Kidney glomerular epithelial cell (primary cell): ENCODE data around the gene APPL1.
A peak's percentile ranks its signal among the peaks of the same experiment; 100 is the strongest.

ENCODE experiments used
- DNase-seq: peaks from one replicate; lab custom pipeline; 2025; lab: John Stamatoyannopoulos, UW

Gene APPL1, protein sequence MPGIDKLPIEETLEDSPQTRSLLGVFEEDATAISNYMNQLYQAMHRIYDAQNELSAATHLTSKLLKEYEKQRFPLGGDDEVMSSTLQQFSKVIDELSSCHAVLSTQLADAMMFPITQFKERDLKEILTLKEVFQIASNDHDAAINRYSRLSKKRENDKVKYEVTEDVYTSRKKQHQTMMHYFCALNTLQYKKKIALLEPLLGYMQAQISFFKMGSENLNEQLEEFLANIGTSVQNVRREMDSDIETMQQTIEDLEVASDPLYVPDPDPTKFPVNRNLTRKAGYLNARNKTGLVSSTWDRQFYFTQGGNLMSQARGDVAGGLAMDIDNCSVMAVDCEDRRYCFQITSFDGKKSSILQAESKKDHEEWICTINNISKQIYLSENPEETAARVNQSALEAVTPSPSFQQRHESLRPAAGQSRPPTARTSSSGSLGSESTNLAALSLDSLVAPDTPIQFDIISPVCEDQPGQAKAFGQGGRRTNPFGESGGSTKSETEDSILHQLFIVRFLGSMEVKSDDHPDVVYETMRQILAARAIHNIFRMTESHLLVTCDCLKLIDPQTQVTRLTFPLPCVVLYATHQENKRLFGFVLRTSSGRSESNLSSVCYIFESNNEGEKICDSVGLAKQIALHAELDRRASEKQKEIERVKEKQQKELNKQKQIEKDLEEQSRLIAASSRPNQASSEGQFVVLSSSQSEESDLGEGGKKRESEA

DNA sequence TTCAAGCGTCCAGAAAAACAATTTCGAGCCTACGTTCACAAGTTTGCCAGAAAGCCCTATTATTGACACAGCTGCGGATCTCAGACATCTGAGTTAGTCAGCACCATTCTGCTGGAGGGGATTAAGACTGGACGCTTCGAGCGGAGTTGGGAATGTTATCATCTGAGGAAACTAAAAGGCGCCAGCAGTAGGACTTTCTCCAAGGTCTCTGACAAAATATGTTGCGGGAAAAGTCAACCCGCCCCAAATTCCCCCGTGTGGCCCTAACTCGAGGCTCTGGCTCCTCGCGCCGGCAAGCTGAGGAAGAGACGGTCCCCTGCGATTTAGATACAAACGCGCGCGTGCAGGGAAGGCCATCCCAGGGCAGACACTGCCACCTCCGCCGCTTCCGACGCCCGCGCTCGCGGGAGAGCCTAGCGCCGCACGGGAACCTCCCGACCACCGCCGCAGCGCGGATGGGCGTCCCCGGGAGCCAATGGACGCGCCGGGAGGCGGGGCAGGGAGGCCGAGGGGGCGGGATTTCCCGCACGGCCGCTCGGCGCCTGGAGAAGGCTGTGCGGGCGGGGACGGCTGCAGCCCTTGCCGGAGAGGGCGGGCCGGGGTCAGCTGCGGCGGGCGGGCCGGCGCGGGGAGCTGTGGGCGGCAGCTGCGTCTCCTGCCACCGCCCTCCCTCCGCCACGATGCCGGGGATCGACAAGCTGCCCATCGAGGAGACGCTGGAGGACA, at the start of gene APPL1:
APPL1 (plus strand) TSS at position 526 of the 726 bp plus-strand sequence; CDS start at position 681, 155 bp downstream.
- DNase-seq: peak; percentile 62

DNA sequence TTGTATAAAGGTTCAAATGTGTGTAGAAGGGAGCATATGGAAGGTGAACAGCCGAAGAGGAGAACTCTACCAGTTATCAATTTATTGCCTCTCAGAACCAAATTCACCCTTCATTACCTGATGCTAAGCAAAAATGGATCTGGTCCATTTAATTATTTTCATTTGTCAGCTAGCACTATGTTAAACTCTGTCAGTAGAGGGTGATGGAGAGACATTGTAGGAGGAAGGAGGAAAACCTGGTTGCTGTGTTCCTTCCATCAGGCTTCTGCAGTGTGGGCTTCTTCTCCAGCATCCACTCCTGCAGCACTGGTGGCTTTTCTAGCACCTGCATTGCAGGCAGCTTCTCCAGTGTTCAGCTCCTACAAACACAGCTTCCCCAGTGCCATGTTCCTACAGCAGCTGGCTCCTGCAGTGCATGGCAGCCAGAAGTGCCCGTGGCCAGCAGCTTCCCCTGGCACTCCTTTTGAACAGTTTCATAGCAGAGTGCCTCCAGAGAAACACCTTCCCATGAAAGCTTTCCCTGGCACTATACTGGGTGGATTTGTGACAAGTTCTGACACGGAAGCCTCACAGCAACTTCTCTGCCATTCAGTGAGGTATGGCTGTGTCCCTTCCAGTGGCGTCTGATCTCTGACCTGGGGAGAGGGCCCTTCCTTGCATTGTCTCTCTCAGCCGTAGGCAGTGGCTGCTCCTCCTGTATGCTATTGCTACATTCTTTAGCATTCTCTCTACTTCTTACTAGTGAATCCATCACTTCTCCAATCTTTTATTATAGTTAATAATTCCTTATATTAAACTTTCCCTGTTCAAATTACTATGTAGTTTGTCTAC, 47.7 kb upstream of the APPL1 start:
- DNase-seq: peak; percentile 54

DNA sequence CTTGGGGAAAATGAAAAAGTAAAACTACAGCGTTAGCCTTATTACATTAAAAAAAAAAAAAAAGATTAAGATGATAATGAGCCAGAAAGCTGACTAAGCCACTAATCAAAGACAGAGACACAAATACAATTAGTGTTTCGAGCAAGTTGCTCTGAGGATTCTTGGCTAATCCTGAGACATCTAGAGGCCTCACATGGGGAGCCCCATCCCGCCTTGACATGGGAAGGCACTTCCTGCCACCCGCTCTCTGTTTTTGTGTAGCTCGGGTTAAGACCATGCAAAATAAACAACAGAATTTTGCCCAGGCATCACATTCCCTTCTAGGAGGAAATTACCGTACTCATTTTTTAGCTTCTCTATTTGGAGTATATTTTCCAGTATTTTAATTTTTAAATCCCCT, 43.0 kb upstream of the APPL1 start:
- DNase-seq: no peak

DNA sequence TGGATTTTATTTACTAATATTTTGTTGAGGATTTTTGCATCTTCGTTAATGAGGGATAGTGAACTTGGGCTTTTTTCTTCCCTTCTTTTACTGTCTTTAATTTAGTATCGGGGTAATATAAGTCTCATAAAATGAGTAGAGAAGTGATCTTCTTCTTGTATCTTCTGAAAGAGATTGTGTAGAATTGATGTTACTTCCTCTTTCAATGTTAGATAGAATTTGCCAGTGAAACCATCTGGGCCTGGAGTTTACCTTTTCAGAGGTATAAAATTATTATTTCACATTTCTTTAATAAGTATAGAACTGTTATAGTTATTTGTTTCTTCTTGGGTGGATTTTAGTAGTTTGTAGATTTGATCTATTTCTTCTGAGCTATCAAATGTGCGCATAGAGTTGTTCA, 35.5 kb upstream of the APPL1 start:
- DNase-seq: no peak

DNA sequence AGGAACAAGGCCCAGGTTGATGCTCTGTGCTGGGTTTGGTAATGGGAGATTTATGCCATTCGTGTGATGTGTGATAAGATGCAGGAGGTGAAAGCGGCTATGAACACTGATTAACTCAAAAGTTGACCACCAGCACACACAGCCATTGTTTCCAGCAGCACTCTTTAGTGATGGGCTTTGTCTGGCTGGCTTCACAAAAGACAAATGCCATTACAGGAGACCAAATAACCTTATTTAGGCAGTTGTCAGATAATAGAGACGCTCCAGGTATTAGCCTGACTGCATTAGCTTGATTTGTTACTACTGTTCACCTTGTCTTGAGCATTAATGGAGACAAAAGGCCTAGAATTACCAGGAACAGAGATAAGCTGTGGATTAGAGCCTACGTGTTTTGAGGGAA, 32.9 kb upstream of the APPL1 start:
- DNase-seq: no peak

DNA sequence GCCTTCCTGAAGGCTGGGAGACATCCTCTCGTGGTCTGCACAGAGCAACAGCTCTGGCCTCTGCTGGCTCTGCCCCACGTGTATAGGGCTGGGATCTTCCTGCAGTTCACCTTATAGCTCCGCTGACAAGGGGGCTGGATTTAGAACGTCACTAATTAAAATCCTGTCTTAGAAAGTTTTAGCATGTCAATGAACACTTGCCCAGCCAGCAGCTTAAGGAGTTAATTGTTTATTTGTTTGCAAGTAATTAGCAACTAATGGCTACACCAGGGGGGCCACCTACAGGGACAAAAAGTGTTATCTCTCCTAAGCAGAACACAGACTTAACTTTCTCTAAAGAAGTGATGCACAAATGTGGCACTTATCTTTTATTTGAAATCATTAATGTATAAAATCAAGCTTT, 27.6 kb upstream of the APPL1 start, which contains the start of gene HESX1:
HESX1 (minus strand) TSS at position 84 of the 403 bp plus-strand sequence; CDS start at position 24, 60 bp downstream.
- DNase-seq: no peak

DNA sequence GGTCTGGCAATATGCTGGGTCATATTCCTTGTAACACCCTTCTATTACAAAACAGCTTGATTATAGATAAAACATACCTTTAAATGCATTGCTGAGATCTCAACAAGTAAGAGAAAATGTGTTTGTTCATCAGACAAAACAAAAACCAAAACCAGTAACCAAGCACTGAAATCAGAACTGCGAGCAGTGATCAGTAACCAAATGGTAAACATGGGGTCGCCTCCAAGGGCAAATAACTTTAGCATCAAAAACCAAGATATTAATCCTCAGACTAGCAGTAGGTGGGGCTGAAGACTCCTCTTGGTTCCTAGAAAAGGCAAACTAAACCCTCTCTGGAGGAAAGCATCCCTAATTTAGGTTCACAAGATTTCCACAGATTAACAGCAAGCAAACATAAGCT, 21.1 kb upstream of the APPL1 start:
- DNase-seq: no peak

DNA sequence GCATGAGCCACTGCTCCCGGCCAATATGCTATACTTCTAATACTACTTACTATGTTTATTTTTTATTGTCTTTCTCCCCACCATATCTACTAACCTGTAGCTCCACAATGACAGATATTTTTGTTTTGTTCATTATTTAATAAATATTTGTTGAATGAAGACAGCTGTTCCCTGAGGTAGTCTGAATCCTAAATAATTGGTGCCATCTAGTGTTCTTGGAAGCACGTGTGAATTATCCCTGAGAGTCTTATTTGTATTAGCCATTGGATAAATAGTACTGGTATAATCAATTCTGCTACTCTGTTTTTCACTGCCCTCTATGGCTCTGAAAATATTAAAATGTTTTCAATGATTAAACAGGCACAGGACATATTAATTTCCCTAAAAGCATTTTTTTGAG, 5.6 kb upstream of the APPL1 start:
- peak; percentile 6 for DNase-seq

DNA sequence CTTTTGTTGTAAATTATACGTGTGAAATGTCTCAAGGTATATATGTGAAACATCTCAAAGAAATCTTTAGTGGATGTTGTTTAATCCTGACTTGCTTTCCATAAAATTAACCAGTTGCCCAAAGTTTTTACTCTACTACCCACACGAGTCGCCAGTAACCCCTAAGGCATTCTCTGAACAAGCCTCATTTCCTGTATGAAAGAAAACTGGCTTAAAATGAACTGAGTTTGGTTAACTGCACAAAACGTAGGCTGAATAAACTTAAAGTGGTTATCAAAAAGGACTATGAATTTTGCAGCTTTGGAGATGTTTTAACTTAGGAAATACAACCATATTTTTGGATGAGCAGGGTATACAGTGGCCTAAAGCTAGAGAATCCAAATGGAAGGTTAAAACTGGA, 2.7 kb upstream of the APPL1 start:
- no peak for DNase-seq

DNA sequence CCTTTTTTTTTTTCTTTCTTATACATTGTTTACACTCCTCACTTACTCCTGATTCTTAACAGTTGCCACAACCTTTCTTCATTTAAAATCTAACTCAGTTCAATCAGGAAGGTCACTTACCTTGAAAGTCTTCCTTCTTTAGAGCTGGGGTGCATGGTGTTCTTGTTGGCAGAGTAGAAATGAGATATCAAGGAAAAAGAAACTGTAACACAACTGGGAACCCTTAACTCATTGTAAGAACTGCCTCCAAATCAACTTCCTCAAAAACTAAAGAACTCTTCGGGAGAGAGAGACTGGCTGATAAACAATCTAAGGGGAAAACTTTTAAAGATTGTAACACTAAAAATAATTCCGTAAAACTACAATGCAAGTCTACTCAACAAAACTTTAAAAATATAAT, 1.4 kb upstream of the APPL1 start:
- DNase-seq: no peak

DNA sequence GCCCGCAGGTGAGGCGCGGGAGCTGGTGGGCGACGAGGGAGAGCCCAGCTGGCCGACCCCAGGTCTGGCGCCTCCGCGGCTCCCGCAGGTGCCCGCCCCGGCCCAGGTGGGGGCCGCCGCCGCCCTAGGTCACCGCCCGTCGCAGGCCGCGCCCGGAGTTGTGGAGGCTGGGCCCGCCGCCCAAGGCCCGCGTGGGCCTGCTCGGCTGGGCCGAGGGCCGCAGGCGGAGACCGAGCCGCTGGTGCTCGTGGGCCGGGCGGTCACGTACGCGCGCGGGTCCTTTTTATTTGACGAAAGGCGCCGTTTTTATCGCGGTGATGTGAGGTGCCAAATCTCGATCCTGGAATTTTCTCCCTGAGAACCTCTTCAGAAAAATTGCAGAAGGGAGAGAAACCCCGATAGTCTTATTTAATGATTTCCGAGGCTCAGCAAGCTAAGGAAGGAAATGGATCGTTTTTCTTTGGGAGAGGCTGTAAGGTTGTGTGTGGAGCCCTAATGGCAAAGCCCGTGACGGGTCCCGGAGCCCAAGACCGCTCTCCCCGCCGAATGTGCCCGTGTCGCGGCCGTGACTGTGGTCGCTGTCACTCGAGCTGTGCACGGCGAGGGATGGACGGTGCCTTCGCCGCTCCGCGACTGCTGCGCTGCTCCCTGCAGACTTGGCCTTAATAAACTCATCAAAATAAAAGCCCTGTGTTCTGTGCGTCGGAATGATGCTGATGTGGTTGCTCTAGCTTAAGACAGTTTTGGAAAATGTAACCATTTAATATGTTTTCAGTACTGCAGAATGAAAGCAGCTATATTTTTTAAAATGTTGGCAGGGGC, 612 bp downstream of the APPL1 start:
- peak; percentile 33 for DNase-seq

DNA sequence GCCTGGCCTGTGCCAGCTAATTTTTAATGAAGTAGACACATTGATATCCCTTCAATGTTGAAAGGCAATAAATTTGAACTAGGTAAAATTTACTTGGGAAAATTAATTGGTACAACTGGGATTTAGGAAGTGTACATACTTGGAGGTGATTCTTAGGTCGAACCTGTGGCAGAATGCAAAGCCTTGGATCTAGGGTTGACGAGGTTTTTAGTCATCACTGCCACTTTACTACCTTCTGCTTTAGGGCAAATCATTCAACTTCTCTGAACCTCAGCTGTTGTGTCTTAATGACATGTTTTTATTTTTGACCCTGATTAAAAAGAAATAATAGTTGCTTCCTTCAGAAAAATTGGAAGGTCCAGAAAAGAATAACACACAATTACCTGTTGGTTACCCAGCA, 2.5 kb downstream of the APPL1 start:
- no peak for DNase-seq

DNA sequence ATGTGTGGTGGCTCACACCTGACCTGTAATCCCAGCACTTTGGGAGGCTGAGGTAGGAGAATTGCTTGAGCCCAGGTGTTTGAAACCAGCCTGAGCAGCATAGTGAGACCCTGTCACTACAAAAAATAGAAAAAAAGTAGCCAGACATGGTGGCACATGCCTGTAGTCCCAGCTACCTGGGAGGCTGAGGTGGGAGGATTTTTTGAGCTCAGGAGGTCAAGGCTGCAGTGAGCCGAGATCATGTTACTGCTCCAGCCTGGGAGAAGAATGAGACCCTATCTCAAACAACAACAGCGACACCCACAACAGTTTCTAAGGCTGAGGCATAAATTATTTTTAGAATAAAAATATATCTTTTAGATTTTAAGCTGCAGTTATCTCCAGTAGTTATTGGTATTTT, 6.3 kb downstream of the APPL1 start:
- no peak for DNase-seq

DNA sequence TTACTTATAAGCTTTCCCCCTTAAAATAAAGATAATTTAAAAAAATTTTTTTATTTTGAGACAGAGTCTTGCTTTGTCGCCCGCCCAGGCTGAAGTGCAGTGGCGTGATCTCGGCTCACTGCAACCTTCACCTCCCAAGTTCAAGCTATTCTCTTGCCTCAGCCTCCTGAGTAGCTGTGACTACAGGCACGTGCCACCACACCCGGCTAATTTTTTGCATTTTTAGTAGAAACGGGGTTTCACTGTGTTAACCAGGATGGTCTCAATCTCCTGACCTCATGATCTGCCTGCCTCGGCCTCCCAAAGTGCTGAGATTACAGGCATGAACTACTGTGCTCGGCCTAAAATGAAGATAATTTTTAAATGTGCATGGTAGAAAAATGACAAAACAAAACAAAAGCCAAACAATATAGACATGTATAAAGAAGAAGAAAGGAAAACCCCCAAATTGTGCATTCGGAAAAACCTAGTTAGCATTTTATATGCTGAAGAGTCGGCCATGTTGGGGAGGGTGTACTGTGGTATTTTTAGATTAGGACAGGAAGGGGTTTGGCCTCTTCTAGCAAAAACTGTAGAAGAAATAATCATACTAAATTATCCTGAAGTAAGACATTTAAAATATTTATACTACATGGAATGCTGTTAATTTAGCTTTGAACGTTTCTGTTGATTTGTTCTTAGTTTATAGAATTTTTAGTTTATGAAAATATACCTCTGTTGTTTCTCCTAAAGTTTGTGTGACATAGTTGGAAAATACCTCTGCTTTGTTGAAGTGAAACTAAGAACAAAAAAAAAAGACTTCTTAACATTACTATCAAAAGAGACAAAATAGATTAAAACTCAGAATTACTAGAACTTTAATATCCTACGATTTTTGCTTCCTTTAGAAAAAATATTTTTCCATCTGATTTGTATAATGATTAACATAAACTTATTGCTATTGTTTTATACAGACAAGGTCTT, 7.4 kb downstream of the APPL1 start:
- no peak for DNase-seq

DNA sequence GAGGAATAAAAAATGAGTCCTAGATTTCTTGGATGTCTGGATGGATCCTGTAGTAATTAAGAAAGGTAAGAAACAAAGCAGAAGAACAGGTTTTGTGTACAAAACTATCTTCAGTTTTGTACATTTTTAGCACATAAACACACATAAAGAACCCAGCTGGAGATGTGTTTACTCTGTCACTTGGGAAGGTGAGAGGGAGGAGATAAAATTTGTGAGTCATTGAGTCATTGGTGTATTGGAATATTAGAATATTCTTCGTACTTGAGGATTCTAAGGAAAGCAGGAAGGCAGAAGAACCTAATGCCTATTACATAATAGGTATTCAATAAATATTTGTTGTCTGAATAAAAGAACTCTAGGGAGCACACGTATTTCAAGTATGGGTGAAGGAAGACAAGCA, 17.4 kb downstream of the APPL1 start:
- no peak for DNase-seq

DNA sequence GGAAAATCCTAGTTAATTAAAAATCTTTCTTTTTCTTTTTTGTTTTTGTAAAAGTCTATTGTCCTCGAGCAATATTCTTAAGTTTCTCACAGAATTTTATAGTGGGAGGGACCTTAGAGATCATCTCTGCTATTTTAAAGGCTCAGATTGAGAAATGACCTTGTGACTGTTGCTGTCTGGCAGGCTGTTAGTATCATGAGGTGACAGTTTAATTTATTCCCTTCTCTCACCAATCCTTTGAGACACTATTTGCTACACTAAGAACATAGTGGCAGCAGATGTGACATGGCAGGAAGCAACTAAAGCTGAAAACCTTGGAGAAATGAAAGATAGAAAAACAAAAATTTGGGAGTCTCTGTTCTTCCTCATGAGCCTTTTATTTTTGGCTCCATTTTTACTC, 24.9 kb downstream of the APPL1 start:
- DNase-seq: no peak

DNA sequence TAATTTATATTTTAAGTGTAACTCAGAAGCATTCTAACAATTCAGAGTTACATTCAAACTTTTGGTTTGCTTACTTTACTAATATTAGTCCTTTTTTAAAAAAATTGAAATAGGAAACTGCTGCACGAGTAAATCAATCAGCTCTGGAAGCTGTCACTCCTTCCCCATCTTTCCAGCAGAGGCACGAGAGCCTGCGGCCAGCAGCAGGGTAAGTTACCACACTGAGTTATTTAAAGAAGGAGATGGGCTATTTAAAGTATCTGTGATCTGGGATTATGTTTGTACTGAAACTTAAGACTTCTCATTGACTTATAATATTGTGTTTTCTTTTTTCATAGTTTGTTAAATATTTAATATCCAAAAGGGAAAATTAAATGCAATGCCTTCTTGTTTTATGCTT, 29.3 kb downstream of the APPL1 start:
- DNase-seq: no peak

DNA sequence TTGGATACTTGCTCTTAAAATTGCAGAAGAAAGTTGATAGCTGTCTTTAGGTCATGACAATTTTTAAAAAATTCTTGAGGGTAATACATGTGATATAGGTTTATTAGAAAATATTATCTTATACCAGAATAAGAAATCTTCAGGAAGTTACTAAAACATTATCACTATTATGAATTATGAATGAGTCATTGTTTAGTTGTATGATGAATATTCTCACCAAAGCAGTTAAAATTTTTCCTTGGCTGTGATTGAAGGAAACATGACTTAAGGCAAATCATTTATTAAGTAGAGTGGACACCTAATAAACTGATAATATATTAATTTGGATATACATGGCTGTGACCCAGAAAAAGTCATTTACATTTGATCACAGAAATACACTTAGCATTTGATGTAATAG, 30.1 kb downstream of the APPL1 start:
- no peak for DNase-seq

DNA sequence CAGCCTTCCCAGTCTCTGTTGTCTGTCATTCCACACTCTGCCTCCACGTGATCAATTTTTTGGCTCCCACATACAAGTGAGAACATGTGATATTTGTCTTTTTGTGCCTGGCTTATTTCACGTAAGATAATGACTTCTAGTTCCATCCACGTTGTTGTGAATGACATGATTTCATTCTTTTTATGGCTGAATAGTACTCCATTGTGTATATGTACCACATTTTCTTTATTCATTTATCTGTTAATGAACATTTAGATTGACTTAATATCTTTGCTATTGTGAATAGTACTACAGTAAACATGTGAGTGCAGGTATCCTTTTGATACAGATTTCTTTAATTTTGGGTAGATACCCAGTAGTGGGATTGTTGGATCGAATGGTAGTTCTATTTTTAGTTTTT, 33.6 kb downstream of the APPL1 start:
- no peak for DNase-seq

DNA sequence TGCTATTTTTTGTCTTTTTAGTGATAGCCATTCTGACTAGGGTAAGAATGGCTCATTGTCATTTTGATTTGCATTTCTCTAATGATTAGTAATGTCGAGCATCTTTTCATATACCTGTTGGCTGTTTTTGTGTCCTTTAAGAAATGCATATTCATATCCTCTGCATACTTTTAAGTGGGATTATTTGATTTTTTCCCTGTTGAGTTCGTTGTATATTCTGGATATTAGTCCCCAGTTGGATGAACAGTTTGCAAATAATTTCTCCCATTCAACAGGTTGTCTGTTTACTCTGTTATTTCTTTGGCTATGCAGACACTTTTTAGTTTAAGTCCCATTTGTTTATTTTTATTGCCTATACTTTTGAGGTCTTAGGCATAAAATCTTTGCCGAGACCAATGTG, 34.4 kb downstream of the APPL1 start:
- no peak for DNase-seq
